GM10266 (cell line): ENCODE results near the gene VPS13D.

Experiments
- DNase-seq: peaks from one replicate; pipeline ENCODE4 v3.0.0; 2012; ENCODE audit errors: extremely low spot score
- TF ChIP-seq, protein P1 (sequence below): IDR thresholded peaks from 2 replicates; pipeline ENCODE4 v1.5.1; 2012; ENCODE audit warnings: mild to moderate bottlenecking, low read depth; ENCODE audit not compliant: control insufficient read depth, insufficient read depth; ENCODE audit errors: missing control alignments

The VPS13D gene

GRCh38 chr1:12462586-12462985 lies 232.8 kb downstream of the VPS13D start:
- DNase-seq = no peak
- TF ChIP-seq, protein P1, sequence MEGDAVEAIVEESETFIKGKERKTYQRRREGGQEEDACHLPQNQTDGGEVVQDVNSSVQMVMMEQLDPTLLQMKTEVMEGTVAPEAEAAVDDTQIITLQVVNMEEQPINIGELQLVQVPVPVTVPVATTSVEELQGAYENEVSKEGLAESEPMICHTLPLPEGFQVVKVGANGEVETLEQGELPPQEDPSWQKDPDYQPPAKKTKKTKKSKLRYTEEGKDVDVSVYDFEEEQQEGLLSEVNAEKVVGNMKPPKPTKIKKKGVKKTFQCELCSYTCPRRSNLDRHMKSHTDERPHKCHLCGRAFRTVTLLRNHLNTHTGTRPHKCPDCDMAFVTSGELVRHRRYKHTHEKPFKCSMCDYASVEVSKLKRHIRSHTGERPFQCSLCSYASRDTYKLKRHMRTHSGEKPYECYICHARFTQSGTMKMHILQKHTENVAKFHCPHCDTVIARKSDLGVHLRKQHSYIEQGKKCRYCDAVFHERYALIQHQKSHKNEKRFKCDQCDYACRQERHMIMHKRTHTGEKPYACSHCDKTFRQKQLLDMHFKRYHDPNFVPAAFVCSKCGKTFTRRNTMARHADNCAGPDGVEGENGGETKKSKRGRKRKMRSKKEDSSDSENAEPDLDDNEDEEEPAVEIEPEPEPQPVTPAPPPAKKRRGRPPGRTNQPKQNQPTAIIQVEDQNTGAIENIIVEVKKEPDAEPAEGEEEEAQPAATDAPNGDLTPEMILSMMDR = no peak

DNA sequence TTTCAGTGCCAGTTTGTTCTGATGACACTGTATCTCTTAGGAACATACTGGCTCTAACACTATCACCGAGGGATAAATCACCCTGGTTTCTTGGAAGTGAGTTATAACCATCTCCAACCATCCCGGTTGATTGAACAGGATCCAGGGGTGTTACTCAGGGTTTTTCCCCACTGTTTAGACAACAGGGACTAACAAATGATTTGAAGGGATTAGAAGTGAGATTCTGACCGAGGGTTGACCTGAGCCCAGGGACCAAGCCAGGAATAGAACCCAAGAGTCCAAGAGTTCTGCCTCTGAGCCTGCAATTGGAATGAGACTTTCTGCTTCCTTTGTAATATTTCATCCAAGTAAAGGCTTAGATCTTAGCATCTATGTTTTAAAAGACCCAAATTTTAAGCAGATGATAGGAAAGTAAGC lies 234.2 kb downstream of the VPS13D start:
- TF ChIP-seq, protein P1 = no peak
- DNase-seq = no peak

DNA sequence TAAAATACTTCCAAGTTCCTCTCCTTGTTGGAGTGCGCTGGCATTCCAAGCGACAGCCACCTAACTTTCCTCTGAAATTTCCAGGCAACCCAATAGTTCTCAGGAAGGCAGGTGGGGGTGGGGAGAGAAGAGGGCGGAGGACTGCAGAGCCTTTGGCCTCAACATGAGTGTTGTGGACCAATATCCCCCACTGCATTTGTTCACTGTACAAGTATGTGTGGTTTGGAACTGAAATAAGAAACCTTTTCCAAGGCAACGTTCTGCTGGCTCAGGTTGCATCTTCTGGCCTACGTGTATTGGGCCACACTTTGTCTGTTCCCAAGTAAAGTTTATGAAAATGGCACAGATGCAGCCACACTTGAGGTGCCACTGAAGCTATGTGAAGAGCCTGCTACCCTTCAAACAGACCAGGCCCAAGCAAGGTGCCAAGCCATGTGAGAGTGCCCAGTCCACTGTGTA lies 234.8 kb downstream of the VPS13D start:
- TF ChIP-seq, protein P1 = no peak
- DNase-seq = no peak

GRCh38 chr1:12465126-12465525 lies 235.3 kb downstream of the VPS13D start:
- no peak for DNase-seq
- TF ChIP-seq, protein P1 = no peak

GRCh38 chr1:12466816-12467215 lies 237.0 kb downstream of the VPS13D start:
- DNase-seq = no peak
- TF ChIP-seq, protein P1 = no peak

DNA sequence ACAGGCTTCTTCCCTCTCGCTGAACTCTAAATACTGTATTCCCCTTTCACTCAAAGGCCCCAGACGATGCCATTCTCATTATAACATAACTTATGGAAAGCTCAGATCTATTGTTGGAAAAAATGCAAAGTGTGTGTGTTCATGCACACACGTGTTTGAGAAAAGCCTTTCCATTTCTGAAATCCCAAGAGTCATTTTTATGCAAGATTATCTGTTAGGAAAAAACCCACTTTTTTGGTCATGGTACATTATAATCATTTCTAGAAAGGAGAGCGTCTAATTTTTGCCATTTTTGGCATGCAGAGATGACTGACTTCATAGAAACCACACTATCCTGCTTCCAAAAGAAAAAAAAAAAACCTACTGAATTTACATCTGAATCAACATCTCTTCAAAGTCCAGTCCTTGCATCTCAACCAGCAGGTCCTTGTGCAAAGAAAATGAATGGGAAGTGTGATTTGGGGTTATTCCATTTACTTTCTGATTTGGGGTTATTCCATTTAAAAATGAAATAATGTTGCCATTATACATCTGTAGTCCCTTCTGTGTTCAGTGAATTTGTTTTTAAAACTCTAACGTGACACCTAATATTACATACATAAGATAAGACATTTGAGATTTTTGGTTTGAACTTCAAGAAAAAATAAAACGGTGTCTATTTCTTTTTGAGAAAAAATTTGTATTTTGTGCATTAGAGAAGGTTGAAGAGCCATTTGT lies 237.9 kb downstream of the VPS13D start:
- no peak for DNase-seq
- TF ChIP-seq, protein P1 = no peak

DNA sequence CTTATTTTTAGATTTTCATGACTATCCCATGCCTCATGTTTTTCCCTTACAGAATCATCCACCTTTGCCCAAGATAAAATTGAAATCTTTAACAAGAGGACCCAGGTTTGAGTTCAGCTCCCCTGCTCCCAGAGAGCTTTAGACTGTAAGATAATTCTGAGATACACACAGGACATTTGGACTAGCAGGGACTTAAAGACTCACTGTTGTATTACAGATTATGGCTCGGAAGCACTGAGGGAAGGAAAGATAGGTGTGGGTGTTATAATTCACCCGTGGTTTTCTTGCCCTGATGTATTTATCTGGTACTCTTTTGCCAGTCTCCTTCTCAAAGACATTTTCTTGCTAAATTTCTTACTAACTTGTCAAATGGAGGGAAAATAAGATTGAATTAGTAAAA lies 238.5 kb downstream of the VPS13D start:
- TF ChIP-seq, protein P1 = no peak
- DNase-seq = no peak
